Activated T-helper 17 cell treated with anti-CD3 and anti-CD28 coated beads, Interleukin-2, amount 50 U/mL, for 72 hours (primary cell): ENCODE results near the gene ABHD13. TPM values are rescaled to one million over a fixed set of nuclear protein-coding genes. Genes with fewer than 3 reads are reported as not detected.
"Not testable (repeated sequence)": the region's sequence is repeated elsewhere in the genome, so short reads cannot be mapped to it uniquely, and the experiment has no call there.

Experiments
- ATAC-seq: fragments of 150-1000 bp; cut with Tn5 transposase; replicated peaks from 2 replicates; pipeline ENCODE4 v1.10.0; 2021; ENCODE audit warnings: mild to moderate bottlenecking, moderate library complexity
- H3K27ac Mint-ChIP-seq: one replicate; pipeline ENCODE4 v1.8.0; 2022; ENCODE audit warnings: mixed read lengths
- H3K27me3 Mint-ChIP-seq: one replicate; pipeline ENCODE4 v1.8.0; 2022; ENCODE audit warnings: mixed read lengths
- H3K36me3 Mint-ChIP-seq: one replicate; pipeline ENCODE4 v1.8.0; 2022; ENCODE audit warnings: low read depth, mild to moderate bottlenecking, mixed read lengths
- H3K4me1 Mint-ChIP-seq: one replicate; pipeline ENCODE4 v1.8.0; 2022; ENCODE audit warnings: mixed read lengths
- H3K4me3 Mint-ChIP-seq: one replicate; pipeline ENCODE4 v1.8.0; 2022; ENCODE audit warnings: mild to moderate bottlenecking, mixed read lengths
- H3K9me3 Mint-ChIP-seq: one replicate; pipeline ENCODE4 v1.8.0; 2022; ENCODE audit warnings: mixed read lengths
- total RNA-seq, 2 donors: library from RNA; stranded (reverse); gene quantifications; one replicate each; pipeline ENCODE4 v1.2.3, GENCODE V29; 2022

The ABHD13 gene
- total RNA-seq, 2 donors from 2014 or later: 3.7 to 4.3 TPM

- no peak for ATAC-seq
- H3K4me3 Mint-ChIP-seq: no peak overlapping the region
- peaks cover 7% of the 10 kb centered on the region for H3K9me3 Mint-ChIP-seq
- H3K36me3 Mint-ChIP-seq: peaks cover 35% of the 10 kb centered on the region
- no peaks in the 10 kb centered on the region for H3K27me3 Mint-ChIP-seq
- no peak overlapping the region for H3K27ac Mint-ChIP-seq
- H3K4me1 Mint-ChIP-seq: no peaks in the 10 kb centered on the region
Measured at GRCh38 chr13:108212886-108213285, 5.3 kb upstream of the ABHD13 start.

GRCh38 chr13:108213946-108214345 is 4.2 kb upstream of the ABHD13 start:
- ATAC-seq: no peak
- Mint-ChIP-seq H3K4me3 (peak overlapping the region; percentile 94), H3K4me1 (peaks cover under 1% of the 10 kb centered on the region), H3K27me3 (no peaks in the 10 kb centered on the region), H3K9me3 (peaks cover 3% of the 10 kb centered on the region), H3K27ac (peak overlapping the region; percentile 55), H3K36me3 (peaks cover 35% of the 10 kb centered on the region)

- Mint-ChIP-seq H3K27me3 (no peaks in the 10 kb centered on the region), H3K36me3 (peaks cover 30% of the 10 kb centered on the region), H3K9me3 (no peaks in the 10 kb centered on the region), H3K27ac (peak overlapping the region; percentile 55), H3K4me1 (peaks cover 8% of the 10 kb centered on the region), H3K4me3 (peak overlapping the region; percentile 94)
- ATAC-seq: no peak
Measured at GRCh38 chr13:108214441-108215271, 3.5 kb upstream of the ABHD13 start.

GRCh38 chr13:108215436-108215835 is 2.8 kb upstream of the ABHD13 start, which contains the start of gene LIG4:
Gene LIG4, minus strand, starts transcription at chr13:108215536. Its CDS starts 4,268 bp downstream, at chr13:108211268.
- peak; percentile 74 for ATAC-seq
- H3K4me3 Mint-ChIP-seq: peak within 1 kb of the TSS; percentile 94
- H3K27me3 Mint-ChIP-seq: no peaks in the 10 kb centered on the region
- H3K27ac Mint-ChIP-seq: peak within 1 kb of the TSS; percentile 55
- H3K36me3 Mint-ChIP-seq: peaks cover 22% of the 10 kb centered on the region
- H3K4me1 Mint-ChIP-seq: peaks cover 16% of the 10 kb centered on the region
- no peaks in the 10 kb centered on the region for H3K9me3 Mint-ChIP-seq

- not testable (repeated sequence) for H3K36me3 Mint-ChIP-seq, H3K27me3 Mint-ChIP-seq, H3K9me3 Mint-ChIP-seq, ATAC-seq
- H3K4me3 Mint-ChIP-seq: peak overlapping the region; percentile 94
- peak overlapping the region; percentile 97 for H3K27ac Mint-ChIP-seq
- H3K4me1 Mint-ChIP-seq: peaks cover 20% of the 10 kb centered on the region
Measured at GRCh38 chr13:108217307-108218043, 717 bp upstream of the ABHD13 start.

GRCh38 chr13:108220041-108220440 is 1.8 kb downstream of the ABHD13 start:
- Mint-ChIP-seq H3K4me1 (peaks cover 32% of the 10 kb centered on the region), H3K4me3 (peak overlapping the region; percentile 94), H3K27ac (peak overlapping the region; percentile 97), H3K9me3 (no peaks in the 10 kb centered on the region), H3K36me3 (peaks cover 6% of the 10 kb centered on the region), H3K27me3 (no peaks in the 10 kb centered on the region)
- ATAC-seq: peak; percentile 22

GRCh38 chr13:108223687-108224503 is 5.7 kb downstream of the ABHD13 start:
- peaks cover 47% of the 10 kb centered on the region for H3K4me1 Mint-ChIP-seq
- no peak for ATAC-seq
- H3K9me3 Mint-ChIP-seq: no peaks in the 10 kb centered on the region
- H3K4me3 Mint-ChIP-seq: no peak overlapping the region
- H3K27me3 Mint-ChIP-seq: no peaks in the 10 kb centered on the region
- H3K36me3 Mint-ChIP-seq: no peaks in the 10 kb centered on the region
- no peak overlapping the region for H3K27ac Mint-ChIP-seq

- no peaks in the 10 kb centered on the region for H3K9me3 Mint-ChIP-seq
- H3K27ac Mint-ChIP-seq: peak overlapping the region; percentile 65
- peaks cover 37% of the 10 kb centered on the region for H3K4me1 Mint-ChIP-seq
- H3K27me3 Mint-ChIP-seq: no peaks in the 10 kb centered on the region
- peak; percentile 58 for ATAC-seq
- peaks cover 15% of the 10 kb centered on the region for H3K36me3 Mint-ChIP-seq
- H3K4me3 Mint-ChIP-seq: peak overlapping the region; percentile 38
Measured at GRCh38 chr13:108225440-108225839, 7.2 kb downstream of the ABHD13 start.

GRCh38 chr13:108226184-108226583 is 8.0 kb downstream of the ABHD13 start:
- peak overlapping the region; percentile 38 for H3K4me3 Mint-ChIP-seq
- H3K9me3 Mint-ChIP-seq: no peaks in the 10 kb centered on the region
- ATAC-seq: peak; percentile 45
- H3K27ac Mint-ChIP-seq: peak overlapping the region; percentile 65
- H3K4me1 Mint-ChIP-seq: peaks cover 33% of the 10 kb centered on the region
- H3K36me3 Mint-ChIP-seq: peaks cover 22% of the 10 kb centered on the region
- H3K27me3 Mint-ChIP-seq: no peaks in the 10 kb centered on the region

- H3K4me3 Mint-ChIP-seq: no peak overlapping the region
- peaks cover 22% of the 10 kb centered on the region for H3K36me3 Mint-ChIP-seq
- H3K27ac Mint-ChIP-seq: no peak overlapping the region
- no peak for ATAC-seq
- H3K9me3 Mint-ChIP-seq: no peaks in the 10 kb centered on the region
- H3K27me3 Mint-ChIP-seq: no peaks in the 10 kb centered on the region
- H3K4me1 Mint-ChIP-seq: peaks cover 30% of the 10 kb centered on the region
Measured at GRCh38 chr13:108227651-108228272, 9.6 kb downstream of the ABHD13 start.

- ATAC-seq: no peak
- Mint-ChIP-seq H3K36me3 (peaks cover 30% of the 10 kb centered on the region), H3K4me1 (peaks cover 17% of the 10 kb centered on the region), H3K27me3 (no peaks in the 10 kb centered on the region), H3K27ac (no peak overlapping the region), H3K4me3 (no peak overlapping the region), H3K9me3 (no peaks in the 10 kb centered on the region)
Measured at GRCh38 chr13:108230377-108230776, 12.2 kb downstream of the ABHD13 start.

- no peak for ATAC-seq
- Mint-ChIP-seq H3K9me3 (peaks cover 21% of the 10 kb centered on the region), H3K27me3 (no peaks in the 10 kb centered on the region), H3K27ac (no peak overlapping the region), H3K36me3 (no peaks in the 10 kb centered on the region), H3K4me3 (no peak overlapping the region), H3K4me1 (no peaks in the 10 kb centered on the region)
Measured at GRCh38 chr13:108249150-108249549, 31.0 kb downstream of the ABHD13 start.

- no peak for ATAC-seq
- Mint-ChIP-seq H3K9me3 (no peaks in the 10 kb centered on the region), H3K4me3 (no peak overlapping the region), H3K27me3 (no peaks in the 10 kb centered on the region), H3K36me3 (no peaks in the 10 kb centered on the region), H3K27ac (no peak overlapping the region), H3K4me1 (no peaks in the 10 kb centered on the region)
Measured at GRCh38 chr13:108257248-108257647, 39.1 kb downstream of the ABHD13 start.
